Measurements from ENCODE around the gene COL25A1.

GRCh38 chr4:108950158-108950915 is 352.1 kb downstream of the COL25A1 start:
- TF ChIP-seq POLR2AphosphoS5 (IDR thresholded peaks at IDR 0.05; ENCODE audit: borderline replicate concordance, low read depth, low read length) (no peak), EZH2 (IDR thresholded peaks at IDR 0.05) (no peak), FOXP2 (optimal IDR thresholded peaks at IDR 0.05; ENCODE audit: control extremely low read depth, extremely low read length, insufficient read depth) (no peak)
